Endodermal cell (in vitro differentiated cells): ENCODE results near the gene MAP1LC3B. TPM values are rescaled to one million over a fixed set of nuclear protein-coding genes. Genes with fewer than 3 reads are reported as not detected.
"Not testable (repeated sequence)": the region's sequence is repeated elsewhere in the genome, so short reads cannot be mapped to it uniquely, and the experiment has no call there.

Source experiments
- DNase-seq: peaks from one replicate; pipeline ENCODE4 v3.0.0-alpha.2; 2017
- H3K27ac ChIP-seq: 2 replicates; pipeline ENCODE4 v1.5.1; 2013; ENCODE audit warnings: mild to moderate bottlenecking, low read depth, low read length, moderate library complexity
- H3K27me3 ChIP-seq: 2 replicates; pipeline ENCODE4 v1.6.1; 2013; ENCODE audit warnings: mild to moderate bottlenecking, low read length, moderate library complexity; ENCODE audit not compliant: insufficient read depth, control insufficient read depth, poor library complexity, severe bottlenecking
- H3K36me3 ChIP-seq: 2 replicates; pipeline ENCODE4 v1.7.0; 2013; ENCODE audit warnings: mild to moderate bottlenecking, low read length, moderate library complexity; ENCODE audit not compliant: control insufficient read depth, insufficient read depth
- H3K4me1 ChIP-seq: one replicate; pipeline ENCODE4 v1.7.0; 2013; ENCODE audit warnings: low read length; ENCODE audit not compliant: control insufficient read depth, insufficient read depth
- H3K4me3 ChIP-seq: 2 replicates; pipeline ENCODE4 v1.5.1; 2013; ENCODE audit warnings: mild to moderate bottlenecking, low read length, moderate library complexity
- H3K9ac ChIP-seq: 2 replicates; pipeline ENCODE4 v1.6.1; 2013; ENCODE audit warnings: mild to moderate bottlenecking, low read length, moderate library complexity; ENCODE audit not compliant: poor library complexity, severe bottlenecking; ENCODE audit errors: extremely low read depth
- H3K9me3 ChIP-seq: 2 replicates; pipeline ENCODE4 v1.6.1; 2013; ENCODE audit warnings: mild to moderate bottlenecking, low read length, moderate library complexity; ENCODE audit not compliant: control insufficient read depth
- H3K27ac Mint-ChIP-seq: 2 replicates; pipeline ENCODE4 v1.8.0; 2020; ENCODE audit warnings: mixed read lengths
- H3K27me3 Mint-ChIP-seq: 2 replicates; pipeline ENCODE4 v1.8.0; 2021; ENCODE audit warnings: mild to moderate bottlenecking, mixed read lengths; ENCODE audit not compliant: insufficient read depth
- H3K36me3 Mint-ChIP-seq: 2 replicates; pipeline ENCODE4 v1.8.0; 2020; ENCODE audit warnings: low read depth, mixed read lengths
- H3K4me1 Mint-ChIP-seq: 2 replicates; pipeline ENCODE4 v1.8.0; 2020; ENCODE audit warnings: mixed read lengths
- H3K4me3 Mint-ChIP-seq: 2 replicates; pipeline ENCODE4 v1.8.0; 2020; ENCODE audit warnings: mild to moderate bottlenecking, moderate library complexity, mixed read lengths
- H3K9me3 Mint-ChIP-seq: 2 replicates; pipeline ENCODE4 v1.8.0; 2020; ENCODE audit warnings: mild to moderate bottlenecking, mixed read lengths
- WGBS, 2 experiments: methylation state at CpG; one replicate each; pipeline versions ENCODE4 v1.1.5 to v1.1.7; 2013; ENCODE audit warnings: missing lambda C conversion rate in 2 of 2, mixed read lengths in 1 of 2; ENCODE audit not compliant: insufficient coverage in 1 of 2, insufficient read length in 1 of 2; 5-methylcytosine and 5-hydroxymethylcytosine counted together
- total RNA-seq, 2 donors: library from RNA; stranded (reverse); fragmentation: NEBNext Ultra II Directional in 1 of 2; extraction: Animal tissue kit (Norgen Biotek cat#: 25700) in 1 of 2; gene quantifications; 2 replicates in 1 of 2; 3 replicates in 1 of 2; pipeline ENCODE4 v1.2.1, GENCODE V29; 2021
- TF ChIP-seq, protein P1 (sequence below): fragments of 200-600 bp; sonication (generic); conservative IDR thresholded peaks from 2 replicates; pipeline ENCODE4 v1.5.0; 2021; ENCODE audit warnings: antibody characterized with exemption, mild to moderate bottlenecking

MAP1LC3B gene
- total RNA-seq, 2 donors from 2014 or later, result 56.4 to 62.4 TPM

DNA sequence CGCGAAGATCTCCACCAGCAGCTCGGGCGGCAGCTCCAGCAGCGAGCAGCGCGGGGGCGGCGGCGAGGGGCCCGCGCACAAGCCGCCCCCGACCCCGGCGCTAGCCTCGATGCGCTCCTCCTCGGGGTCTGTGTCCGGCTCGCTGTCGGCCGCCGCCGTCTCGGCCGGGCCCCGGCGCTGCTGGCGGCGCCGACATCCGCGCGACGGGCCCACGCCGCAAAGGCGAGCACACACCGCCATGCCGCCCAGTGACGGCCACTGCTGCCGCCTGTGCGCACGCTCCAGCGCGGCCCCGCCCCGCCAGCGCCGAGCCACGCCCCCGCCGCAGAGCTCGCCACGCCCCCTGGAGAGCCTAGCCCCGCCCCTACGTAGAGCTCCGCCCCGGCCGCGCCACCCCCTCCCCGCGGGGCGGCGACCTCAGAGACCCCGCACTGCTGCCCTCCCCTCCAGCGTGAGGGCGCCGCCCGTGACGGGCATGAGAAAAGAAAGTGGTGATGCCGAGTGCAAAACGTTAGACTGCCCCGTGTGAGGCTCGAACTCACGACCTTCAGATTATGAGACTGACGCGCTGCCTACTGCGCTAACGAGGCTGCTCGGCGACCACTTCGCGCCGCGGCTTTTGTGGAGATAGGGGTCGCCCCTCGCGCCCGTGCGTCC, 8.5 kb upstream of the MAP1LC3B start, which contains the start of gene FBXO31:
Gene FBXO31 (minus strand): TSS at position 272 of the 657 bp plus-strand sequence. CDS start 32 bp downstream, at position 240.
- Mint-ChIP-seq H3K4me3 (peak within 1 kb of the TSS; percentile 78), H3K36me3 (peaks cover 14% of the 10 kb centered on the region), H3K9me3 (peaks cover 7% of the 10 kb centered on the region), H3K4me1 (peaks cover 21% of the 10 kb centered on the region), H3K27ac (peak within 1 kb of the TSS; percentile 89), H3K27me3 (no peaks in the 10 kb centered on the region)
- Histone ChIP-seq H3K27ac (peak within 1 kb of the TSS; percentile 84), H3K4me3 (peak within 1 kb of the TSS; percentile 85), H3K9me3 (peaks cover 5% of the 10 kb centered on the region), H3K4me1 (no peaks in the 10 kb centered on the region), H3K27me3 (no peaks in the 10 kb centered on the region), H3K36me3 (peaks cover 3% of the 10 kb centered on the region), H3K9ac (peak within 1 kb of the TSS; percentile 64)
- peak; percentile 98 for DNase-seq
- 0% methylated on average over 20 to 92 of the region's 92 CpGs for WGBS, 2 experiments
- TF ChIP-seq, protein P1, sequence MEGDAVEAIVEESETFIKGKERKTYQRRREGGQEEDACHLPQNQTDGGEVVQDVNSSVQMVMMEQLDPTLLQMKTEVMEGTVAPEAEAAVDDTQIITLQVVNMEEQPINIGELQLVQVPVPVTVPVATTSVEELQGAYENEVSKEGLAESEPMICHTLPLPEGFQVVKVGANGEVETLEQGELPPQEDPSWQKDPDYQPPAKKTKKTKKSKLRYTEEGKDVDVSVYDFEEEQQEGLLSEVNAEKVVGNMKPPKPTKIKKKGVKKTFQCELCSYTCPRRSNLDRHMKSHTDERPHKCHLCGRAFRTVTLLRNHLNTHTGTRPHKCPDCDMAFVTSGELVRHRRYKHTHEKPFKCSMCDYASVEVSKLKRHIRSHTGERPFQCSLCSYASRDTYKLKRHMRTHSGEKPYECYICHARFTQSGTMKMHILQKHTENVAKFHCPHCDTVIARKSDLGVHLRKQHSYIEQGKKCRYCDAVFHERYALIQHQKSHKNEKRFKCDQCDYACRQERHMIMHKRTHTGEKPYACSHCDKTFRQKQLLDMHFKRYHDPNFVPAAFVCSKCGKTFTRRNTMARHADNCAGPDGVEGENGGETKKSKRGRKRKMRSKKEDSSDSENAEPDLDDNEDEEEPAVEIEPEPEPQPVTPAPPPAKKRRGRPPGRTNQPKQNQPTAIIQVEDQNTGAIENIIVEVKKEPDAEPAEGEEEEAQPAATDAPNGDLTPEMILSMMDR, result no peak

DNA sequence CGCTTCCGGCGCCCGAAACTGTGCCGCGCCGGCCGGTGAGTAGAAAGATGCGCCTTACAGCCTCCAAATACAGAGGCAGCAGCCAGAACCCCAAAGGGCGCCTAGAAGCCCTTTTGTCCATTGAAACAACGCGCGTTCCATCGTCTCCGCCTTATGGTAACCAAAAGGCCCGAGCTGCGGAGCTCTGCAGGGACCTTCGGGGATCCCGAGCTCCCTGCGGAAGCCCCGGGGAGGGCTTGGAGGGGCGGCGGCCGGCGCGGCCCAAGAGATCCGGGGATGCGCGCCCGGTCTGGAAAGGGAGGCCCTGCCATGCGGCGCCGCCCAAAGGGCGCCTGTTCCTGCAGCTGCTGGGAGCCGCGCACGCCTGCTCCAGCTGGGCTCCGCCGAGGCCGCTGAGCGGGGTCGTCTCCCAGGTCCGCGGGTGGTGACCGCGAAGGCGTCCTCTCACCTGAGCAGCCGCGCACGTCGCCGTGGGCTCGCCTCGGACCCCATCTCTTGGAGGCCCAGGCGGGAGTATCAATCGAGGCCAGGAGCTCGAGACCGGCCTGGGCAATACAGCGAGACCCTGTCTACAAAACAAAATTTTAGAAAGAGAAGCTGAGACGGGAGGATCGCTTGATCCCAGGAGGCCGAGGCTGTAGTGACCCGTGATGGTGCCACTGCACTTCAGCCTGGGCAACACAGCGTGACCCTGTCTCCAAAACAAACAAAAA, 7.8 kb upstream of the MAP1LC3B start:
- Histone ChIP-seq H3K27me3 (no peaks in the 10 kb centered on the region), H3K36me3 (no peaks in the 10 kb centered on the region), H3K9ac (peak overlapping the region; percentile 64), H3K4me3 (peak overlapping the region; percentile 82), H3K27ac (peak overlapping the region; percentile 84), H3K9me3 (peaks cover under 1% of the 10 kb centered on the region), H3K4me1 (no peaks in the 10 kb centered on the region)
- Mint-ChIP-seq H3K4me3 (peak overlapping the region; percentile 78), H3K4me1 (peaks cover 22% of the 10 kb centered on the region), H3K27ac (peak overlapping the region; percentile 80), H3K9me3 (peaks cover 2% of the 10 kb centered on the region), H3K36me3 (peaks cover 10% of the 10 kb centered on the region), H3K27me3 (no peaks in the 10 kb centered on the region)
- TF ChIP-seq, protein P1, result no peak
- WGBS, 2 experiments, result 7 to 15% methylated on average over 27 to 64 of the region's 64 CpGs
- DNase-seq, result no peak

DNA sequence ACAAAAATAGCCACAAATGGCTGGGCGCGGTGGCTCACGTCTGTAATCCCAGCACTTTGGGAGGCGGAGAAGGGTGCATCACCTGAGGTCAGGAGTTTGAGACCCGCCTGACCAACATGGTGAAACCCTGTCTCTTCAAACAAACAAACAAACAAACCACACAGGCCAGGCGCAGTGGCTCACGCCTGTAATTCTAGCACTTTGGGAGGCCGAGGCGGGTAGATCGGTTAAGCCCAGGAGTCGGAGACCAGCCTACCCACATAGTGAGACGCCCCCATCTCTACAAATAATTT, 7.3 kb upstream of the MAP1LC3B start:
- peaks cover 22% of the 10 kb centered on the region for H3K4me1 Mint-ChIP-seq
- H3K27ac ChIP-seq, H3K4me1 ChIP-seq, DNase-seq, H3K9me3 ChIP-seq, H3K36me3 Mint-ChIP-seq, H3K27me3 ChIP-seq, H3K9me3 Mint-ChIP-seq, H3K36me3 ChIP-seq, H3K27me3 Mint-ChIP-seq: not testable (repeated sequence)
- H3K4me3 Mint-ChIP-seq, result peak overlapping the region; percentile 78
- 88% methylated on average over 12 of the region's 12 CpGs; no CpG with 5 or more reads in 1 of the 2 experiments for WGBS, 2 experiments
- H3K27ac Mint-ChIP-seq, result peak overlapping the region; percentile 70
- H3K9ac ChIP-seq, result peak overlapping the region; percentile 64
- H3K4me3 ChIP-seq, result peak overlapping the region; percentile 82
